ENCODE data around the gene IPCEF1.
A peak's percentile ranks its signal among the peaks of the same experiment; 100 is the strongest.
"Not testable (repeated sequence)": the region's sequence is repeated elsewhere in the genome, so short reads cannot be mapped to it uniquely, and the experiment has no call there.

IPCEF1 gene

DNA sequence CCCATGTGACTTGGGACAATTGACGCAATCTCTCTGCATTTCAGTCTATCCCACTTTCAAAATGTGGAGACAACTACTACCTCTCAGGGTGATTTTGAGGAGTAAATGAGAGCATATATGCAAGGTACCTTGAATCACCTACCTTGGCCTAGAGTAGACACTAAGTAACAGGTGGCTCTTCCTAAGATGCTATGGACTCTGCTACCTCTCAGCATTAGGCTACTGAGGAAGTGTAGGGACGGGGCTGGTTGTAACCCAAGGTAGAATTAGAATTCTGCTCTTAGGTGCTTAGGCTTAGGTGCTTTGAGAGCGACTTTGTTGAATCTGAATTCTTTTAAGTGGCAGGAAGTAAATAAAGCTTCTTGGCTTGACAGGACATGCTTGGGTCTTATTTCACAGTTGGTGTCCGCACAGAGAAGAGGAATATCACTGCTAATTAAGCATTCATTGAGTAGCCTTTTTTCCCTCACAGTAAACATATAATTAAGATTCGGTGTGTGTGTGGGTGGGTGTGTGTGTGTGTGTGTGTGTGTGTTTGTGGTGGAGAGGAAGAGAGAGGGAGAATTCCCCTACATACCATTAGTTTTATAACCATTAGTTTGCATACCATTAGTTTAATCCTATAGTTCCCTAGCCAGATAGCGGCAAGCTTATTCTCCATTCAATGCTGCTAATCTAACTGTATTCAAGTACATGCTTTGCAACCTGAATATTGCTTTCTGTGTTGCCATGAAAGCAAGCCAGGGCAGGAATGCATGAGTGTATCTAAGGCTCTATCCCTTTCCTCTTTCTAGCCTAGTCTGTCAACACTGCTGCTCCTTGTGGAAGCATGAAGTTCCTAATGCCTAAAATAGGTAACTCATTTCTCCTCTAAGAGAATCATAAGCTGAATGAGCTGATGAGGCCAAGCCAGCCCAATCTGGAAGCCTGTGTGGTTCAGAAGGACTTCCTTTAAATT lies 112.5 kb downstream of the IPCEF1 start:
- no peak overlapping the region for H3K4me3 ChIP-seq (ENCODE audit: control insufficient read depth, low read depth, low read length)
- no peak for DNase-seq (ENCODE audit: low read depth)
- TF ChIP-seq, protein P1, sequence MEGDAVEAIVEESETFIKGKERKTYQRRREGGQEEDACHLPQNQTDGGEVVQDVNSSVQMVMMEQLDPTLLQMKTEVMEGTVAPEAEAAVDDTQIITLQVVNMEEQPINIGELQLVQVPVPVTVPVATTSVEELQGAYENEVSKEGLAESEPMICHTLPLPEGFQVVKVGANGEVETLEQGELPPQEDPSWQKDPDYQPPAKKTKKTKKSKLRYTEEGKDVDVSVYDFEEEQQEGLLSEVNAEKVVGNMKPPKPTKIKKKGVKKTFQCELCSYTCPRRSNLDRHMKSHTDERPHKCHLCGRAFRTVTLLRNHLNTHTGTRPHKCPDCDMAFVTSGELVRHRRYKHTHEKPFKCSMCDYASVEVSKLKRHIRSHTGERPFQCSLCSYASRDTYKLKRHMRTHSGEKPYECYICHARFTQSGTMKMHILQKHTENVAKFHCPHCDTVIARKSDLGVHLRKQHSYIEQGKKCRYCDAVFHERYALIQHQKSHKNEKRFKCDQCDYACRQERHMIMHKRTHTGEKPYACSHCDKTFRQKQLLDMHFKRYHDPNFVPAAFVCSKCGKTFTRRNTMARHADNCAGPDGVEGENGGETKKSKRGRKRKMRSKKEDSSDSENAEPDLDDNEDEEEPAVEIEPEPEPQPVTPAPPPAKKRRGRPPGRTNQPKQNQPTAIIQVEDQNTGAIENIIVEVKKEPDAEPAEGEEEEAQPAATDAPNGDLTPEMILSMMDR (conservative IDR thresholded peaks at IDR 0.05; ENCODE audit: control insufficient read depth, insufficient read depth, low read depth, low read length), result no peak

DNA sequence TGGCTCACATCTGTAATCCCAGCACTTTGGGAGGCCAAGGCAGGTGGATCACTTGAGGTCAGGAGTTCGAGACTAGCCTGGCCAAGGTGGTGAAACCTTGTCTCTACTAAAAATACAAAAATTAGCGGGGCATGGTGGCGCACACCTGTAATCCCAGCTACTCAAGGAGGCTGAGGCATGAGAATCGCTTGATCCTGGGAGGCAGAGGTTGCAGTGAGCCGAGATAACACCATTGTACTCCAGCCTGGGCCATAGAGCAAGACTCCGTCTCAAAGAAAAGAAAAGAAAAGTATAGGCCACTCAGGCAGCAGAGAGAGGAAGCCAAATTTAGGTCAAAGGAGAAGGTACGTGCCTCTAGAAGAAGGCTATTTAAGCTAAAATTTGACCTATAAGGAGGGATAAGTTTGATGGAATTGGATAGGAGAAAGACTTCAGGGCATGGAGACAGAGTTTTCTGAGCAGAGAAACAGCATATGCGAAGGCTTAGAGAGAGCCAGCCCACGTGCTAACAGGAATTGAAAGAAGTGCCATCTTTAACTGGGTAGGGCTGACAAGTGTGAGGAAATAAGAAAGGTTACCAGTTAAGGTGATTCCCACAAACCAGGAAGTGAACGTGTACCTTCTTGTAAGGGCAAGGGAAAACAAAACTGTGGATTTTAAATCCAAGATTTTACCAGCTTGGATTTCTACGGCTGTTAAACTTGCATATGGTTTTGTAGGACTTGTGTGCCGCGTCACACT lies 113.8 kb downstream of the IPCEF1 start:
- H3K4me3 ChIP-seq (ENCODE audit: control insufficient read depth, low read depth, low read length), result no peak overlapping the region
- TF ChIP-seq, protein P1 (conservative IDR thresholded peaks at IDR 0.05; ENCODE audit: control insufficient read depth, insufficient read depth, low read depth, low read length), result no peak
- DNase-seq (ENCODE audit: low read depth), result no peak

DNA sequence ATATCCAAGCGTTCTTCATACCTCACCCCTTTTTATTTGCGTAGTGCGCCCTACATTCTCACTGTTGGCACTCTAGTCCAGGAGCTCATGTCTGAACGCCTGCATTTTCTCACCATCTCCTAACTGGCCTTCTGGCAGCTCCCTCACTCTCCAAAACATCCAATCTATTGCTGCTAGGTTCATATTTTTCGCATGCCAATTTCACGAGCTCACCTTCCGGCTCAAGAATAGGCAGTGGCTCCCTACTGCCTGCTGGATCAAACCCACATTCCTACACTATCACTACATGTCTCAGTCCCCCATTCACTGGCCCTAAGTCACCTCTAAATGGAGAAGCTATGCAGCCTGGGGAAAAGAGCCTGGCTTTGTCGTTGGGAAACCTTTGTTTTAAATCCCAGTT lies 115.0 kb downstream of the IPCEF1 start:
- TF ChIP-seq, protein P1 (conservative IDR thresholded peaks at IDR 0.05; ENCODE audit: control insufficient read depth, insufficient read depth, low read depth, low read length), result no peak
- no peak overlapping the region for H3K4me3 ChIP-seq (ENCODE audit: control insufficient read depth, low read depth, low read length)
- no peak for DNase-seq (ENCODE audit: low read depth)

DNA sequence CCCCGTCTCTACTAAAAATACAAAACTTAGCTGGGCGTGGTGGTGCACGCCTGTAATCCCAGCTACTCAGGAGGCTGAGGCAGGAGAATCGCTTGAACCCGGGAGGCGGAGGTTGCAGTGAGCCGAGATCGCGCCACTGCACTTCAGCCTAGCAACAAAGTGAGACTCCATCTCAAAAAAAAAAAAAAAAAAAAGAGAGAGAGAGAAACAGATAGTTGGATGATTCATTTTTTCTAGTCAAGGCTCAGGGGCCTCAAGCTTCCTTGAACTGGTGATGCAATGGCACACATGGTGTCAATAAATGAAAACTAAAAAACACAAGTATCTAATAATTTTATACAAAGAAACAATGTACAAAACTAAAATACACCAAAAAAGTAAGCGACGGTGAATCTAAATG lies 115.5 kb downstream of the IPCEF1 start:
- H3K4me3 ChIP-seq (ENCODE audit: control insufficient read depth, low read depth, low read length), result not testable (repeated sequence)
- DNase-seq (ENCODE audit: low read depth), result peak; percentile 43

DNA sequence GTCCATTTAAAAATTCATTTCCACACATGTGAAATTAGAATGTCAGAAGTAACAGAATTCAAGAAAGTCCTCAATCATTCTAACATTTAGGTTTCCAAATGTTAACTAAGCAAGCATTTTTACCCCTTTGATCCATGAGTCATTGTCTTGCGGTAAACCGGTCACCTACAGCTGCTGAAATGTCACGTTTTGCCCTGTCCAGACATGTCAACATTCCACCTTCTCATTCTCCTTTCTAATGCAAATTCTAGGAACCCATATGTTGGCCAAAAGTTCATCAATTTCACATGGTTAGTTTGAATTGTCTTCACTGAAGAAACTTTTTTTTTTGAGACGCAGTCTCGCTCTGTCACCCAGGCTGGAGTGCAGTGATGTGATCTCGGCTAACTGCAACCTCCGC lies 117.2 kb downstream of the IPCEF1 start:
- TF ChIP-seq, protein P1 (conservative IDR thresholded peaks at IDR 0.05; ENCODE audit: control insufficient read depth, insufficient read depth, low read depth, low read length), result no peak
- no peak overlapping the region for H3K4me3 ChIP-seq (ENCODE audit: control insufficient read depth, low read depth, low read length)

DNA sequence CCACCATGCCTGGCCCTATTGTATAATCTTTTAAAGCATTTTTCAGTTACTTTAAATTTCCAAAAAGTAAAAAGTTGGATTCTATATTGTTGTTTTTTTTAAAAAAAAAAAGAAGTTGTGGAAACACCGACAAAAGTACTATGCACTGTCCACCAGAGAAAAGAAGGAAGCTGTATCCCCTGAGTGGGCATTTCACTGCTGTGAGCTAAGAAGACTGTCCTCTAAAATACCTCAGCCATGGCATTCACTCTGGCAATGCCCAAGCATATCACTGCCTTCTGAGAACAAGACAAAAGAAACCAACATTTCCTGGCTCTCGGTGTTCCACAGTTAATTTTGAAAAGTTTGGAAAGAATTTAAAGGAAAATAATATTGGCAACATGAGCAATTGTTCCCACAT lies 117.8 kb downstream of the IPCEF1 start:
- DNase-seq (ENCODE audit: low read depth), result no peak
- TF ChIP-seq, protein P1 (conservative IDR thresholded peaks at IDR 0.05; ENCODE audit: control insufficient read depth, insufficient read depth, low read depth, low read length), result no peak

More for the DNA sequence above, 117.2 kb downstream of the IPCEF1 start:
- no peak for DNase-seq (ENCODE audit: low read depth)

More for the DNA sequence above, 117.8 kb downstream of the IPCEF1 start:
- H3K4me3 ChIP-seq (ENCODE audit: control insufficient read depth, low read depth, low read length), result no peak overlapping the region

Data from fibroblast of mammary gland (primary cell).